Kidney epithelial cell (primary cell): ENCODE results near the gene TMEM255B. TPM values are rescaled to one million over a fixed set of nuclear protein-coding genes. Genes with fewer than 3 reads are reported as not detected.

Source experiments
- DNase-seq: peaks from one replicate; pipeline ENCODE4 v3.0.0-alpha.2; 2010; ENCODE audit warnings: low read depth
- H3K27me3 ChIP-seq: 2 replicates; pipeline ENCODE4 v1.6.0; 2011; ENCODE audit warnings: low read length; ENCODE audit not compliant: control insufficient read depth, insufficient read depth
- H3K36me3 ChIP-seq: 2 replicates; pipeline ENCODE4 v1.5.1; 2011; ENCODE audit warnings: low read length; ENCODE audit not compliant: control insufficient read depth, insufficient read depth
- H3K4me3 ChIP-seq: 2 replicates; pipeline ENCODE4 v1.5.1; 2011; ENCODE audit warnings: low read depth, mild to moderate bottlenecking, control low read depth, low read length
- CTCF ChIP-seq: IDR thresholded peaks from 2 replicates; pipeline ENCODE4 v1.5.1; 2011; ENCODE audit warnings: mild to moderate bottlenecking, moderate library complexity, low read length, control low read depth, inconsistent platforms; ENCODE audit not compliant: insufficient read depth, poor library complexity, severe bottlenecking
- total RNA-seq: library from RNA; depleted of rRNA; stranded (reverse); fragments of >200 nt; gene quantifications from 2 replicates; pipeline ENCODE4 v1.2.3, GENCODE V29; 2015

Gene TMEM255B
- total RNA-seq, 1 donor from 2014 or later = 11.4 TPM

- H3K36me3 ChIP-seq = no peaks in the 10 kb centered on the region
- TF ChIP-seq CTCF = no peak
- no peak overlapping the region for H3K4me3 ChIP-seq
- DNase-seq = no peak
- H3K27me3 ChIP-seq = peaks cover 14% of the 10 kb centered on the region
Measured at GRCh38 chr13:113781571-113781970, 22.5 kb downstream of the TMEM255B start.

- DNase-seq = no peak
- peaks cover 7% of the 10 kb centered on the region for H3K27me3 ChIP-seq
- no peaks in the 10 kb centered on the region for H3K36me3 ChIP-seq
- no peak overlapping the region for H3K4me3 ChIP-seq
- no peak for TF ChIP-seq CTCF
Measured at GRCh38 chr13:113782472-113782871, 23.4 kb downstream of the TMEM255B start.

GRCh38 chr13:113783200-113783881 lies 24.3 kb downstream of the TMEM255B start:
- TF ChIP-seq CTCF = no peak
- Histone ChIP-seq H3K36me3 (no peaks in the 10 kb centered on the region), H3K4me3 (no peak overlapping the region), H3K27me3 (peaks cover under 1% of the 10 kb centered on the region)
- no peak for DNase-seq

- H3K27me3 ChIP-seq = peaks cover 2% of the 10 kb centered on the region
- no peak for DNase-seq
- H3K36me3 ChIP-seq = no peaks in the 10 kb centered on the region
- TF ChIP-seq CTCF = no peak
- H3K4me3 ChIP-seq = no peak overlapping the region
Measured at GRCh38 chr13:113783966-113784644, 25.1 kb downstream of the TMEM255B start.

- Histone ChIP-seq H3K4me3 (no peak overlapping the region), H3K36me3 (no peaks in the 10 kb centered on the region), H3K27me3 (peaks cover 4% of the 10 kb centered on the region)
- no peak for DNase-seq
- TF ChIP-seq CTCF = no peak
Measured at GRCh38 chr13:113784645-113785024, 25.6 kb downstream of the TMEM255B start.
